ENCODE results near the gene RUNDC3A.
"Not testable (repeated sequence)": the region's sequence is repeated elsewhere in the genome, so short reads cannot be mapped to it uniquely, and the experiment has no call there.

GRCh38 chr17:44365051-44365450 lies 56.6 kb downstream of the RUNDC3A start:
- TF ChIP-seq CTCF, POLR2A, EP300 (IDR thresholded peaks at IDR 0.05): not testable (repeated sequence)

Measured in gastroesophageal sphincter (tissue), 3 donors.